H1 (cell line): ENCODE data around the gene SPINT1.
A peak's percentile ranks its signal among the peaks of the same experiment; 100 is the strongest.

Experiments used
- CBX5 ChIP-seq: fragments of 300-800, 300-1000 bp; sonication (generic); IDR thresholded peaks from 2 replicates; pipeline ENCODE4 v1.7.1; 2016; ENCODE audit warnings: antibody characterized with exemption, low read length, low read depth
- CEBPB ChIP-seq: IDR thresholded peaks from 2 replicates; pipeline ENCODE4 v1.6.1; 2012; ENCODE audit warnings: low read depth, low read length
- EP300 ChIP-seq, 2 experiments: IDR thresholded peaks; 1 replicate in 1 of 2; 2 replicates in 1 of 2; pipeline ENCODE4 v1.6.1; 2011 to 2012; ENCODE audit warnings: low read depth in 2 of 2, low read length in 2 of 2, mild to moderate bottlenecking in 2 of 2, borderline replicate concordance in 1 of 2, inconsistent platforms in 1 of 2, moderate library complexity in 1 of 2
- EZH2 ChIP-seq: fragments of 200-600 bp; sonication (generic); IDR thresholded peaks from 2 replicates; pipeline ENCODE4 v1.7.1; 2012; ENCODE audit warnings: low read depth, mild to moderate bottlenecking, moderate library complexity, low read length, inconsistent platforms; ENCODE audit not compliant: severe bottlenecking
- NRF1 ChIP-seq: IDR thresholded peaks from 2 replicates; pipeline ENCODE4 v1.6.1; 2011; ENCODE audit warnings: mild to moderate bottlenecking, low read depth, low read length, improper control_type of control experiment
- POLR2A ChIP-seq, 2 experiments: IDR thresholded peaks; 1 replicate in 1 of 2; 2 replicates in 1 of 2; pipeline ENCODE4 v1.6.1; 2011; ENCODE audit warnings: low read depth in 2 of 2, low read length in 2 of 2, mild to moderate bottlenecking in 2 of 2; ENCODE audit errors: control extremely low read depth in 1 of 2
- SIN3A ChIP-seq, 2 experiments: IDR thresholded peaks in 1 of 2; conservative IDR thresholded peaks in 1 of 2; 2 replicates each; pipeline ENCODE4 v1.6.1; 2011 to 2012; ENCODE audit warnings: low read length in 2 of 2, improper control_type of control experiment in 1 of 2, low read depth in 1 of 2, mild to moderate bottlenecking in 1 of 2
- SRF ChIP-seq: IDR thresholded peaks from 2 replicates; pipeline ENCODE4 v1.6.1; 2011; ENCODE audit warnings: mild to moderate bottlenecking, low read depth, low read length, moderate library complexity
- TAF1 ChIP-seq: IDR thresholded peaks from 2 replicates; pipeline ENCODE4 v1.6.1; 2011; ENCODE audit warnings: mild to moderate bottlenecking, low read depth, low read length
- TF ChIP-seq, protein P1 (sequence below), 3 experiments: IDR thresholded peaks; 1 replicate in 2 of 3; 2 replicates in 1 of 3; pipeline versions ENCODE4 v1.5.1 to v1.6.1; 2011; ENCODE audit warnings: low read length in 3 of 3, mild to moderate bottlenecking in 3 of 3, inconsistent platforms in 2 of 3, low read depth in 1 of 3, moderate library complexity in 1 of 3; ENCODE audit not compliant: insufficient read depth in 1 of 3; ENCODE audit errors: control extremely low read depth in 1 of 3

DNA sequence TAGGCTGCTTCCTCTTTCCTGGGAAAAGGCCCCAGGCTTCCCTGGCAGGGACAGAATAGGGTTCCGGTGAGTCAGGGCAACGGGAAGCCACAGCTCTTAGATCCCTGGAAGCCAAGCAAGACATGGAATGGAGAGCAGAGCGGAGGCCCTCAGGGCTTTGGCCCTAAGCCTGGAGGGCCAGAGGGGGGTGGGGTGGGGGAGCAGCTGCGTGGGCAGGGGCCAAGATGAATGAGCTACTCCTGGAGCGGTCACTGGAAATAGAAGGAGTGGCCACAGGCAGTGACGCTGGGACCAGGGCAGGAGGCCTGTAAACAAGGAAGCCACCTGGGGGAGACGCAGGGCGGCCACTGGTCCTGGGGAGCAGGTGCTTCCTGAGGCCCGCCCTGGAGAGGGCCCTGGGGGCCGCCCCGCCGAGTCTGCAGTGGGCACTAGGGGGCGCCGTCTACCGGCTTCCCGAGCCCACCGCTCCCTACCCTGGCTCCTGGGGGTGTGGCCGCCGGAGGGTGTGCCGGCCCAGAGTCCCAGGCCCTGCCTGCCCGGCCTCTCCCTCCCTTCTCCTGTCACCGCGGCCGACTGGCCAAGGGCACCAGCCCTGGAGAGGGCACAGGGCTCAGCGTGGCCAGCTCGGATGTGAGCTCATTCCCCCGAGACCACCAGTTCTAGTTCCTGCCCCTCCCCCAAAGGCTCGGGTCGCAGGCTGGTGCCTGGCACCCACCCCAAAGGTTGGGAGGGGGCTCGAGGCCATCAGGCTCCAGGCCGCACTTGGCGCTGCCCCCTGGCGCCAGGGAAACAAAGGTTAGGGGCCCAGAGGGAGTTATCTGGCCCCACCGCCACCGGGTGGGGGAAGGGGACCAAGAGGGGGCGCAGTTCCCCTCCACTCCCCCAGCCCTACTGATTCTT, 62.5 kb downstream of the SPINT1 start:
- no peak for TF ChIP-seq CBX5
- TF ChIP-seq, protein P1, sequence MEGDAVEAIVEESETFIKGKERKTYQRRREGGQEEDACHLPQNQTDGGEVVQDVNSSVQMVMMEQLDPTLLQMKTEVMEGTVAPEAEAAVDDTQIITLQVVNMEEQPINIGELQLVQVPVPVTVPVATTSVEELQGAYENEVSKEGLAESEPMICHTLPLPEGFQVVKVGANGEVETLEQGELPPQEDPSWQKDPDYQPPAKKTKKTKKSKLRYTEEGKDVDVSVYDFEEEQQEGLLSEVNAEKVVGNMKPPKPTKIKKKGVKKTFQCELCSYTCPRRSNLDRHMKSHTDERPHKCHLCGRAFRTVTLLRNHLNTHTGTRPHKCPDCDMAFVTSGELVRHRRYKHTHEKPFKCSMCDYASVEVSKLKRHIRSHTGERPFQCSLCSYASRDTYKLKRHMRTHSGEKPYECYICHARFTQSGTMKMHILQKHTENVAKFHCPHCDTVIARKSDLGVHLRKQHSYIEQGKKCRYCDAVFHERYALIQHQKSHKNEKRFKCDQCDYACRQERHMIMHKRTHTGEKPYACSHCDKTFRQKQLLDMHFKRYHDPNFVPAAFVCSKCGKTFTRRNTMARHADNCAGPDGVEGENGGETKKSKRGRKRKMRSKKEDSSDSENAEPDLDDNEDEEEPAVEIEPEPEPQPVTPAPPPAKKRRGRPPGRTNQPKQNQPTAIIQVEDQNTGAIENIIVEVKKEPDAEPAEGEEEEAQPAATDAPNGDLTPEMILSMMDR (IDR thresholded peaks at IDR 0.05; ENCODE audit: control extremely low read depth in 1 of 3, insufficient read depth in 1 of 3, low read depth in 1 of 3, low read length in 3 of 3), result peak in 2 of 3 experiments; percentile 80 to 97; a peak in 3 of 4 replicates
- TF ChIP-seq SIN3A (conservative IDR thresholded peaks at IDR 0.05 in 1 of 2, IDR thresholded peaks at IDR 0.05 in 1 of 2; ENCODE audit: low read depth in 1 of 2, low read length in 2 of 2), result peak; percentile 51 to 83; a peak in 2 of 4 replicates
- no peak; a peak in 1 of 3 replicates for TF ChIP-seq POLR2A (IDR thresholded peaks at IDR 0.05; ENCODE audit: control extremely low read depth in 1 of 2, low read depth in 2 of 2, low read length in 2 of 2)
- no peak for TF ChIP-seq EP300 (IDR thresholded peaks at IDR 0.05; ENCODE audit: borderline replicate concordance in 1 of 2, low read depth in 2 of 2, low read length in 2 of 2)
- no peak for TF ChIP-seq CEBPB
- TF ChIP-seq TAF1, result no peak
- TF ChIP-seq NRF1, result no peak
- 0 out of 2 replicates have a peak, but pooled peaks have one; percentile 16 for TF ChIP-seq SRF
- no peak for TF ChIP-seq EZH2
